Esophagus squamous epithelium (tissue), 4 donors: ENCODE measurements around the gene CNOT6.

ENCODE experiments used
- POLR2A ChIP-seq, 4 donors: fragments of 450-650 bp; IDR thresholded peaks; one replicate each; pipeline ENCODE4 v1.6.1; 2017; ENCODE audit warnings: antibody characterized with exemption in 4 of 4, mild to moderate bottlenecking in 4 of 4, moderate library complexity in 3 of 4
- TF ChIP-seq, protein P1 (sequence below), 6 experiments: fragments of 450-650 bp in 4 of 6; fragments of 200-600 bp in 2 of 6; sonication (generic) in 2 of 6; IDR thresholded peaks; one replicate each; pipeline ENCODE4 v1.5.1; 2016 to 2019; ENCODE audit warnings: antibody characterized with exemption in 6 of 6, mild to moderate bottlenecking in 4 of 6, moderate library complexity in 4 of 6

DNA sequence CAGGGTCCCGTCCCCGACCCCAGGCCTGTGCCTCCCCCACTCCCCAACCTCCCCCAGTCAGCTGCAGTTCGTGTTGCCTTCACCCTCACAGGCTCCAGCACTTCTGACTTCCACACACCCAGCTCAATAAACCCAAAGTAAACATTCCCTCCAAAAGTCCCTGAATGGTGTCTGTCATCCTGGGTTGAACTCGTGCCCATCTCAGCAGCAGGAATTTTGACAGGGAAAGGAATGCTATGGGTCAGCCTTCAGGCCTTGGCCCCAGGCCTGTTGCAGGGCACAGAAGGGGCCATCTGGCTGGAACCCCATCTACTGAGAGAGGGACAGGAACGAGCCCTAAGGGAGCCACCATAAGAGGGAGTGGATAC lies 29.6 kb upstream of the CNOT6 start:
- TF ChIP-seq POLR2A (IDR thresholded peaks at IDR 0.05), result no peak
- TF ChIP-seq, protein P1, sequence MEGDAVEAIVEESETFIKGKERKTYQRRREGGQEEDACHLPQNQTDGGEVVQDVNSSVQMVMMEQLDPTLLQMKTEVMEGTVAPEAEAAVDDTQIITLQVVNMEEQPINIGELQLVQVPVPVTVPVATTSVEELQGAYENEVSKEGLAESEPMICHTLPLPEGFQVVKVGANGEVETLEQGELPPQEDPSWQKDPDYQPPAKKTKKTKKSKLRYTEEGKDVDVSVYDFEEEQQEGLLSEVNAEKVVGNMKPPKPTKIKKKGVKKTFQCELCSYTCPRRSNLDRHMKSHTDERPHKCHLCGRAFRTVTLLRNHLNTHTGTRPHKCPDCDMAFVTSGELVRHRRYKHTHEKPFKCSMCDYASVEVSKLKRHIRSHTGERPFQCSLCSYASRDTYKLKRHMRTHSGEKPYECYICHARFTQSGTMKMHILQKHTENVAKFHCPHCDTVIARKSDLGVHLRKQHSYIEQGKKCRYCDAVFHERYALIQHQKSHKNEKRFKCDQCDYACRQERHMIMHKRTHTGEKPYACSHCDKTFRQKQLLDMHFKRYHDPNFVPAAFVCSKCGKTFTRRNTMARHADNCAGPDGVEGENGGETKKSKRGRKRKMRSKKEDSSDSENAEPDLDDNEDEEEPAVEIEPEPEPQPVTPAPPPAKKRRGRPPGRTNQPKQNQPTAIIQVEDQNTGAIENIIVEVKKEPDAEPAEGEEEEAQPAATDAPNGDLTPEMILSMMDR (IDR thresholded peaks at IDR 0.05), result no peak
